ENCODE data around the gene PRR16.

The PRR16 gene

GRCh38 chr5:120564013-120564412 lies 99.9 kb downstream of the PRR16 start:
- FAIRE-seq (no peak), DNase-seq (ENCODE audit: insufficient read length, low spot score) (no peak)

GRCh38 chr5:120567066-120567465 lies 103.0 kb downstream of the PRR16 start:
- no peak for FAIRE-seq
- DNase-seq (ENCODE audit: insufficient read length, low spot score) = no peak

GRCh38 chr5:120567921-120568320 lies 103.8 kb downstream of the PRR16 start:
- DNase-seq (ENCODE audit: insufficient read length, low spot score) (no peak), FAIRE-seq (no peak)

- FAIRE-seq (no peak), DNase-seq (ENCODE audit: insufficient read length, low spot score) (no peak)
These were observed 104.6 kb downstream of the PRR16 start for GRCh38 chr5:120568711-120569110.

- DNase-seq (ENCODE audit: insufficient read length, low spot score) = no peak
- FAIRE-seq = no peak
These were observed 112.5 kb downstream of the PRR16 start for GRCh38 chr5:120576588-120576987.

GRCh38 chr5:120582635-120583034 lies 118.5 kb downstream of the PRR16 start:
- DNase-seq (ENCODE audit: insufficient read length, low spot score) = no peak
- no peak for FAIRE-seq

- FAIRE-seq = no peak
- DNase-seq (ENCODE audit: insufficient read length, low spot score) = no peak
These were observed 122.5 kb downstream of the PRR16 start for GRCh38 chr5:120586646-120587045.

GRCh38 chr5:120591911-120592310 lies 127.8 kb downstream of the PRR16 start:
- FAIRE-seq = no peak
- no peak for DNase-seq (ENCODE audit: insufficient read length, low spot score)

GRCh38 chr5:120599576-120599975 lies 135.5 kb downstream of the PRR16 start:
- no peak for FAIRE-seq
- DNase-seq (ENCODE audit: insufficient read length, low spot score) = no peak

GRCh38 chr5:120600639-120601038 lies 136.5 kb downstream of the PRR16 start:
- FAIRE-seq = no peak
- DNase-seq (ENCODE audit: insufficient read length, low spot score) = no peak

GRCh38 chr5:120602033-120602432 lies 137.9 kb downstream of the PRR16 start:
- no peak for FAIRE-seq
- DNase-seq (ENCODE audit: insufficient read length, low spot score) = no peak

GRCh38 chr5:120604884-120605283 lies 140.8 kb downstream of the PRR16 start:
- DNase-seq (ENCODE audit: insufficient read length, low spot score) = no peak

GRCh38 chr5:120605325-120606079 lies 141.4 kb downstream of the PRR16 start:
- FAIRE-seq = no peak

More at GRCh38 chr5:120604884-120605283, 140.8 kb downstream of the PRR16 start:
- no peak for FAIRE-seq

GRCh38 chr5:120609570-120609969 lies 145.5 kb downstream of the PRR16 start:
- DNase-seq (ENCODE audit: insufficient read length, low spot score) (no peak), FAIRE-seq (no peak)

More at GRCh38 chr5:120605325-120606079, 141.4 kb downstream of the PRR16 start:
- no peak for DNase-seq (ENCODE audit: insufficient read length, low spot score)

- no peak for FAIRE-seq
- no peak for DNase-seq (ENCODE audit: insufficient read length, low spot score)
These were observed 146.0 kb downstream of the PRR16 start for GRCh38 chr5:120610145-120610544.

GRCh38 chr5:120613729-120614128 lies 149.6 kb downstream of the PRR16 start:
- DNase-seq (ENCODE audit: insufficient read length, low spot score) = no peak
- no peak for FAIRE-seq

GRCh38 chr5:120614531-120615180 lies 150.6 kb downstream of the PRR16 start:
- DNase-seq (ENCODE audit: insufficient read length, low spot score) = no peak
- FAIRE-seq = no peak

GRCh38 chr5:120615967-120616645 lies 152.0 kb downstream of the PRR16 start:
- DNase-seq (ENCODE audit: insufficient read length, low spot score) (no peak), FAIRE-seq (no peak)

- DNase-seq (ENCODE audit: insufficient read length, low spot score) (no peak), FAIRE-seq (no peak)
These were observed 157.2 kb downstream of the PRR16 start for GRCh38 chr5:120621339-120621738.

GRCh38 chr5:120624021-120624563 lies 160.0 kb downstream of the PRR16 start:
- FAIRE-seq (no peak), DNase-seq (ENCODE audit: insufficient read length, low spot score) (no peak)

- DNase-seq (ENCODE audit: insufficient read length, low spot score) (no peak), FAIRE-seq (no peak)
These were observed 164.1 kb downstream of the PRR16 start for GRCh38 chr5:120628156-120628555.

All from GM19239 (cell line).